GM12873 (cell line): ENCODE measurements around the gene NOS1AP.

Source experiments
- CTCF ChIP-seq: IDR thresholded peaks from 2 replicates; pipeline ENCODE4 v1.5.1; 2012; ENCODE audit warnings: low read depth, mild to moderate bottlenecking, moderate library complexity, low read length, control low read depth; ENCODE audit not compliant: insufficient read depth; ENCODE audit errors: missing control alignments

NOS1AP gene

GRCh38 chr1:162364498-162364897 is 295.0 kb downstream of the NOS1AP start:
- no peak for TF ChIP-seq CTCF

GRCh38 chr1:162365284-162366020 is 296.0 kb downstream of the NOS1AP start:
- TF ChIP-seq CTCF, result no peak

DNA sequence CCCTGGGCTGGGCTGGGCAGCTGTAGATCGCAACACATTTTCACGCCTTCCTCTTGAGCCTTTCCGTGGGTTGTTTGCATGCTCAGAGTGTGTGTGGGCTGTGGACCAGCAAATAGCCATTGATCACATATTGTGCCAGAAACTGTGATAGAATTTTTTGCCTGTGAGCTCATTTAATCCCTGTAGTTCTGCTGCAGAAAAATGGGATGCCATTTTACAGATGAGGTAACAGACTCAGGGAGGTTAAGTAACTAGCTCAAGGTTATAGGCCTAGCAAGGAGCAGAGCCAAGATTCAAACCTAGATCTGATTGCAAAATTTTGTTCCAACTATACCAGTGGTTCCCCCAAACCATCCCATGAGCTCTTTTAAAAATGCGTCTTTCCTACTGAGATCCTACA is 296.7 kb downstream of the NOS1AP start:
- no peak for TF ChIP-seq CTCF

DNA sequence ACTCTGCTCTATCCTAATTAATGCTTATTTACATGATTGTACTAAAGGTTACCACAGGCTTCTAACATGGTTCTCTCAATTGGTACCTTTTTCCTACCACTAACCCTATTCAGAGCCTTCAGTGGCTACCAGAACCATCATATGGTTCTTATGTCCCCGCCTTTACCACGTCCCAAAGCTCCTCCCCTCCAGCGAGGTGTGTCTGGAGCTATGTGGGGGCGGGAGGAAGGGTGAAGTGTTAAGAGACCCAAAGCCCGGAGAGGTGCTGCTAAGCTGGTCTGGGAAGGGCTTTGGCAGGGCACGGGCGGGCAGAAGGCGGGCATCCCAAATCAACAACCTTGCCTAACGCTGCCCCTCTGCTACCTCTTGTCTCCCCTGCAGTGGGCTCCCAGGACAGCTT is 297.2 kb downstream of the NOS1AP start:
- TF ChIP-seq CTCF, result no peak

DNA sequence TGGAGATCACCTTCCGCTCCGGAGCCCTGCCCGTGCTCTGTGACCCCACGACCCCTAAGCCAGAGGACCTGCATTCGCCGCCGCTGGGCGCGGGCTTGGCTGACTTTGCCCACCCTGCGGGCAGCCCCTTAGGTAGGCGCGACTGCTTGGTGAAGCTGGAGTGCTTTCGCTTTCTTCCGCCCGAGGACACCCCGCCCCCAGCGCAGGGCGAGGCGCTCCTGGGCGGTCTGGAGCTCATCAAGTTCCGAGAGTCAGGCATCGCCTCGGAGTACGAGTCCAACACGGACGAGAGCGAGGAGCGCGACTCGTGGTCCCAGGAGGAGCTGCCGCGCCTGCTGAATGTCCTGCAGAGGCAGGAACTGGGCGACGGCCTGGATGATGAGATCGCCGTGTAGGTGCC is 297.6 kb downstream of the NOS1AP start:
- TF ChIP-seq CTCF, result no peak

- no peak for TF ChIP-seq CTCF
These were observed 298.3 kb downstream of the NOS1AP start for GRCh38 chr1:162367772-162368171.

DNA sequence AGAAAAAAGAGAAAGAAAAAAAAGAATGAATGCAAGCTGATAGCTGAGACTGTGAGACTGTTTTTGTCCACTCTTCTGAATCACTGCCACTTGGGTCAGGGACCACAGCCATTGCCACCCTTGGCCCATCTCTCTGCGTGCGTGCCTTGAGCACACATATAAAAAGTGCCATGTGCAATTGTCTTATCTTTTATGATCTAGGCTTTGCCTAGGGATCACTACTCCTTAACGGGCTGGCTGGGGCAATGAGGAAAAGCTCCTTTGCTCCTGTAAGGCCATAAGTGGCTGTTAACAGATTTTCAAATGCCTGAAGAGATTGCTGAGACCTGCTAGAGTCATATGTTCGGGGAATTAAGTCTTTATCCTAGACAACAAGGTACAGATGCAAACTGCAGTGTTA is 299.0 kb downstream of the NOS1AP start:
- TF ChIP-seq CTCF, result no peak
